Muscle of arm (tissue), 12 donors: Measurements from ENCODE around the gene SYNDIG1L. TPM values are rescaled to one million over a fixed set of nuclear protein-coding genes. Genes with fewer than 3 reads are reported as not detected.
A peak's percentile ranks its signal among the peaks of the same experiment; 100 is the strongest.

Experiments used
- DNase-seq: peaks from one replicate; pipeline ENCODE4 v3.0.0-alpha.2; 2013
- polyA plus RNA-seq, 12 donors: library from polyadenylated mRNA; unstranded; fragments of 120-200 nt; gene quantifications; one replicate each; pipeline ENCODE4 v1.2.1, GENCODE V29; 2013; ENCODE audit not compliant: insufficient read length in 12 of 12

SYNDIG1L gene
- polyA plus RNA-seq, 12 donors = 0.08 to 0.11 TPM; not detected in 10

- DNase-seq = no peak
Measured at GRCh38 chr14:74429991-74430390, 4.0 kb upstream of the SYNDIG1L start.

DNA sequence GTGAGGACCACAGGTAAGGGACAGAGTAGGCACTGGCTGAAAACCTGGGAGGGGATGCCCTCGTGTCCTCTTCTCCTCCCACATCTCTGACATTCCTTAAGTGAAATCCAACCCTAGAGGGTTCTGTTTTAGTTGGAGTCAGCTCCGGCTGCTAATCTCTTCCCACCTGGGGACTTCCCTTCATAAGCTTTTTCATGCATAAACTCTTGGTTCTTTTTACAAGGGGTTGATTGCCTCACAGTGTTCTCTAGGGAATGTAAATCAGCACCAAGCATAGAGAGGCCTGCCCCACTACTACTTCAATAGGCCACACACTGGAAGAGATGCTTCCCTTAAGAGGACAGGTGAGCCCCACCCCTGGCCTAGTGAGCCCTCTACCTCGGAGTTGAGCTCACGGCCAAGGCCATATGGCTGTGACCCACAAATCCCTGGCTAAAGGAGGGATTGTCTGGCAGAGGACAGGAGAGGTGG lies 3.2 kb upstream of the SYNDIG1L start:
- no peak for DNase-seq

DNA sequence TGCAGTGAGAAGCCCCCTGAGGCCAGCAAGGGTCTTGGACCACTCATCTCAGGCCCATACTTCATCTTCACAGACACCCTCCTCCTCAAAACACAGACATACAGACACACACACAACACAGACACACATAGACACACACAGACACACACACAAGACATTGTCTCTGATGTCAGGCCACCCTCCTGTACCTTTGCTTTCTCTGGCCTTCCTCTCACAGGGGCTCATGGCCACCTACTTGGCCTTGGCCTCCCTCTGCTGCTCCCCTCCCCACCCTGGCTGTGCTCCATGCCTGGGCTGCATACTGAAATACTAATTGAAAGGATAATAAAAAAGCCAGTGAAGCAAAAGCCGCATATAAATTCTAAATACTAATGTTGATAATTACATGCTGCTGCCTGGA lies 1.6 kb upstream of the SYNDIG1L start:
- no peak for DNase-seq

DNA sequence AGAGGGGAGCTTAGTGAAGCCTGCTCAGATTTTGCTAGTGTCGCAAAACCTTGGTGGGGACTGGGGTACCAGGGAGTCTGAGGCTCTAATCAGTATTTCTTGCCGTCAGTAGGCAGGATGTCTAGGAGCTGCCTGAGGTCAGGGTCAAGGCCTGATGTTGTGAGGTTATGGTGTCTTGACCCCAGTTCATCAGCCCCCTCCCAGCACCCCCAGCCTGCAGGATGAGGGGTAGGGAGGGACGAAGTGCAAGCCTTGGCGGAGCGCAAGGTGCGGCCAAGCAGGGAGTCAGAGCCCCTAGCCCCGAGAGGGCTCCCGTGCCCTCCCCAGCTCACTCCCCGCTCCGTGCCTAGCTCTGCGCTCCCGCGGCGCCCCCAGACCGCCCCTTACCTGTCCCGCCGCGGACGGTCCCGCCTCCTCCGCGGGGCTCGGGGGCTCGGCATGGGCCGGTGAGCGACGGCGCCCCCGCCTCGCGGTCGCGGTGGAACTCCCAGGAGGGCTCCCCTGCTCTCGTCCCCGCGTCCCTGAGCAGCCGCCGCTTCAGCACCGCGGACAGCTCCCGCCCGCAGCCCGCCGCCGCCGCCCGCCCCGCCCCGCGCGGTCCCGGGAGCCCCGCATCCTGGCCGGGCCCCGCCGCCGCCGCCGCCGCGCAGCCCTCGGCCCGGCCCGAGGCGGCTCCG lies 347 bp downstream of the SYNDIG1L start:
- DNase-seq = peak; percentile 29

- no peak for DNase-seq
Measured at GRCh38 chr14:74424606-74425005, 1.4 kb downstream of the SYNDIG1L start.

GRCh38 chr14:74423246-74423645 lies 2.8 kb downstream of the SYNDIG1L start:
- no peak for DNase-seq

DNA sequence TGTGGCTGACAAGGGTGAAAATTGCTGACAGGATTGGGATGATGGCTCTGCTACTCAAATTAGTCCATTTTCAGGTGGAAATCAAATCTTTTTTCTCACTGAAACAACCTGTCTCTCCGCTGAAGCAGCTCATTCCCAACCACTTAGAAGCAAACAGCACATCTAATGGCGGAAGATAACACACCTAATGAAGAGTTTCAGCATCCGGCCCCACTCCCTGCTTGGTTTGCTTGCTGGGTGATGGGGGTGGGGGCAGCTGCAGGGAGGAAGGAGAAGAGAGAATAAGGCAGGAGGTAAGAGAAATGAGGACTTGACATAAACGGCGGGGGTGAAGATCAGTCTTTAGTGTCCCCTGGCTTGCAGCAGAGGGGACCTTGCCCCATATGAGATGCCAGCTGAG lies 4.0 kb downstream of the SYNDIG1L start:
- DNase-seq = no peak

GRCh38 chr14:74419086-74419485 lies 6.9 kb downstream of the SYNDIG1L start:
- DNase-seq = no peak

DNA sequence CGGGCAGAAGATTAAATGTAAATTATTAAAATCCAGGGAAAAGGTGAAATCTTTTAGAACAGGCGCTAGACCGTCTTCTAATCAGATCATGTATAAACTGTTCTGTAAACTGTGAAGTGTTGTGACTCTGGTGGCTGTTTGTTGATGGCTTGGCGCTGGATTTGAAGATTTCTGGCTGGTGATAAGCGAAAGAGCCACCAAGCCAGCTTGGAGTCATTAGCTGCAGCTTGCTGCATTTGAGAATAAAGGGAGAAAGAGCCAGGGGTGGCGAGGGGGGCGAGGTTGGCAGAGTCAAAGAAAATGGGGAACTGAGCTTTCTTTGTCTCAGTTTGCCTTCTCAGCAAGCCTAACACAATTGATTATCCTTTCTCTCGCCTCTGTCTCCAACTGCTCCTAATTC lies 8.0 kb downstream of the SYNDIG1L start:
- no peak for DNase-seq

- no peak for DNase-seq
Measured at GRCh38 chr14:74417611-74418010, 8.4 kb downstream of the SYNDIG1L start.

DNA sequence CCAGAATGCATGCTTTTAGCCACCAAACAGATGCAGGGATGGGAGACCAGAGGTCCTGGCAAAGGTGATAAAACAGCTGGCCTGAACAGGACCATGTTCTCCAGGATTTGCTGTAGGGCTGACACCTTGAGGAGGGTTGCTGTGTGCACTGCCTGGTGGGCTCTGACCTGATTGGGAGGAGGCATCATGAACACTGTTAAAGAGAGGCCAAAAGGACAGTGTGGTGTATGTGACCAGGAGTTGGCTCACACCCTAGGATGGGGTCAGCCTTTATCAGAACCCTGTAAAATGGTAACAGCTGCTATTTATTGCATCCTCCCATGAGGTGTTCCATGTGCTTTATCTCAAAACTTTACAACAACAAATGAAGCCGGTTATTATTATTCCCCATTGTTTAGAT lies 8.8 kb downstream of the SYNDIG1L start:
- DNase-seq = no peak

DNA sequence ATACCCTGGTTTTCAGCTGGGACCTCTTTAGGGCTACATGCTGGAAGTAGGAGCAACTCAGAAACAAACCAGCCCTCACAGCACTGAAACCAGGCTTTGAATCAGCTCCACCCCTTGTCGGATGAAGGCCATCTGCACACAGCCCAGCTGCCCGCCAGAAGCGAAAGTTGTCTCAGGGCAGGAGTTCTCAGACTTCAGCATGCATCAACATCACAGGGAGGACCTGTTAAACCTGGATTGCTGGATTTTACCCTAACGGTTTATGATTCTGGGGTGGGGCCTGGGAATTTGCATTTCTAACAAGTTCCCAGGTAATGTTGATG lies 10.9 kb downstream of the SYNDIG1L start:
- DNase-seq = no peak

DNA sequence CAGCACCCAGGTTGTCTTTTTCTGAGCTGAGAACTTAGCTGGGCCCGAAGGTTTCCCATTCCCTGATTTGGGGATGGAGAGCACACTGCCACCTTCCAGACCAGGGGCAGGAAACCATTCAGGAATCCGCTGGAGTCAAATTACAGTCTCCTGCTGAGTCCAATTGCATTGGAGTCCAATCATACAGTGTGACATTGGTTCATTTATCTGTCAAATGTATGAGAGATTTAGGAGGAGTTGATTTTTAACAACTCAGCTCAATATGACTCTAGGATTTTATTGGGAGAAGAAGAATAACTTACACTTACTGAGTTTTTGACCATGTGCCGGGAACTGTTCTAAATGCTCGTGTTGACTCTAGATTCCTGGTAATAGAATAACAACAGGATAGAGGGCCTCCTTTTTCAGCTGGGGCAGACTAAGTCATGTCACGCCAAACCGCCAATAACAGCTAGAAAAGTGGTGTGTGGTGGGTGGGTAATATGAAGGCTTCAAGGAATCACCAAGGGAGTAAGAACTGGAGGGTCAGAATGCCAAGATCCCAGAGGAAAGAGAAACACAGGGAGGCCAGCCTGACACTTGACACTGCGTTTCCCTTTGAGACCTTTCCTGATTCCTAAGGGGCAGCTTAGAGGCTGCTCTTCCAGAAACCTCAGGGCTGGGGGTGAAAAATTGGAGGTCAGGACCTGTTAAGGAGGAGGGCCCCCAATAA lies 11.5 kb downstream of the SYNDIG1L start:
- DNase-seq = no peak

GRCh38 chr14:74413627-74414026 lies 12.4 kb downstream of the SYNDIG1L start:
- no peak for DNase-seq

DNA sequence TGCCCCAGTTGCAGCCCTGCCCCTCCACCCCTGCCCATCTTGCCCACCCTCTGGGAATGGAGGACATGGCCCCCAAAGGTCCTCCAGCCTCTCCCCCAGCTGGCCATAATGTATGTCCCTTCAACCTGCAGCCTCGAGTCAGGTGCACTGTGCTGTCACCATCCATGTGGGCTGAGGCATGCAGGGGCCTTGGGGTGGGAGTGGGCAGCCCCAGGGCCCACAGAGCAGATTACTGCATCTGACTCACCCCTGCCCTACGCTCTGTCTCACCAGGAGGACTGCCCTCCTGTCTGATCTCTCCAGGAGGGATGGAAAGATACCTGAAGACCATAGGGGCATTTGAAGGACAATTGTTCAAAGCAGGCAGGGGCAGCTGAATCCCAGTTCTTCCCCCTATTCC lies 13.3 kb downstream of the SYNDIG1L start:
- no peak for DNase-seq

DNA sequence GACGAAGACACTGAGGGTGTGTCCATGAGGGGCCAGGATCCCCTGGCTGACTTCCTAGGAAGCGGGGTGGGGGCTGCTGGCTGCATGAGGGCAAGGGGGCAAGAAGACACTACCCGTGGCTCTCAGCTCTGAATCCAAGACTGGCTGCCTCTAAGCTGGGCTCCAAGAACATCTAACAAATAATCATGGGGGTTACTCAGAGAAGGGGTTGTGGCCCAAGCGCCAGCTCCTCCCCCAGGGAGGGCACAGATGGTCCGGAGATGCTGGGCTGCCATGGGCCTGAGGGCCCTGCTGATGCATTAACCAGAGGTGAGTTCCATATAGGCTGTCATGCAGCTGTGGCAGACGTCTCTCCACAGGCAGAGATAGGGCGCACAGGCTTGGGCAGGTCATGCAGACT lies 14.3 kb downstream of the SYNDIG1L start:
- no peak for DNase-seq

DNA sequence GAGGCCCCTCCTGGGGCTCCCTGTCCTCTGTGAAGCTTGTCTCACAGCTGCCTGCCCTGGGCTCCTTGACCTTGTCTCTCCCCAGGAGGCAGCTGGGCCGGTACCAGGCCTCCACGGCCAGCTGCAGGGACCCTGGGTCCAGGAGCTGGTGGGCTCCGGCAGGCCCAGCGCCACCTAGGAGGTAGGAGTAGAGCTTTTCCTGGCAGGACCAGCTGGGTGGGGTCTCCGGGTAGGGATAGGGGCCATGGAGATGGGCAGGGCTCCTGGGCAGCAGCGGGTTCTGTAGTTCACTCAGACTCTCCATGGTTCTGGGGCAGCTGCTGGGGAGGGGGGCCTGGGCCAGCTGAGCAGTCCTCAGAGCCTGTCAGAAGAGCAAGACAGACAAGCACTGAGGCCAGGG lies 16.6 kb downstream of the SYNDIG1L start:
- no peak for DNase-seq

DNA sequence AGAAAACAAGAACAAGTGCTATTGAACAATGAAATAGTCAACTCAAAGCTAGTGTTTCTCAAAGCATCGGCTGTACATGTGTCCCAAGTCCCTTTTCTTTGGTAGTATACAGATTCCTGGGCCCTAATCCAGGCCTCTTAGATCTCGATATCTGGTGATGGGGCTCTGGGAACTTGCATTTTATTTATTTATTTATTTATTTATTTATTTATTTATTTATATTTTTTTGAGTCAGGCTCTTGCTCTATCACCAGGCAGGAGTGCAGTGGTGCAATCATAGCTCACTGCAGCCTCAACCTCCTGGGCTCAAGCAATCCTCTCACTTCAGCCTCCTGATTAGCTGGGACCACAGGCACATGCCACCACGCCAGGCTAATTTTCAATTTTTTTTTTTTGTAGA lies 17.1 kb downstream of the SYNDIG1L start:
- no peak for DNase-seq

- DNase-seq = no peak
Measured at GRCh38 chr14:74407801-74408154, 18.2 kb downstream of the SYNDIG1L start.

DNA sequence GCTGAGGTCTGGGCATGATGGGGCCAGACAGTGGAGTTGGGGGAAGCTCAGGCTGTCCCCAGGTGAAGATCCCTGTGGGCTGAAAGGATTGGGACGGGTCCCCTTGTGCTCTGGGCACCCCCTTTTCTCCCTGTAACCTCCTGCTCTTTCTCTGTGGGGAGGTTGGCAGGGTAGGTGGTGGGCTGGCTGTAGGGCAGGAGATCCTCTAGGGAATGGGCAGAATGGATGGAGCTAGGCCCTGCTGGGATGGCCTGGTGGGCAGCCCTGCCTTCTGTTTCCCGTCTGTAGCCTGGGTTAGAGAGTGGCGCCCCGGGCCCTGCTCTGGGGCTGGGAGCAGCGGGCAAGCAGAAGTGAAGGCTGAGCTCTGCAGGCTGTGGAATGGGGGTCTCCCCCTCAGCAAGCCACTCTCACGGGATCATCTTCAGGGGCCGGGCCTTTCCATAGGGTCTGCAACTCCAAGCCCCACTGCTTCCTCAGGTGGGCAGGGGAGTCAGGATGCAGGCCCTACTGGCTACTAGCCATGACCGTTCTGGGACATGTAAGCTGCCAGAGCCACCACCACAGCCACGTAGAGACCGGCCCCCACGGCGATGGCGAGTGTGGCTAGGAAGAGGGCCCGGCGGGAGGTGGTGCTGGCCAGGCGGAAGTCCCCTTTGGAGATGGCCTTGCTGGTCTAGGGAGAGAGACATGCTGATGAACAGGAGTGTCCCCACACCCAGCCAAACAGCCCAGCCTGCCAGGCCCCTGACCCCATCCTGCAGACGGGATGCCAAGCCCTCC lies 18.8 kb downstream of the SYNDIG1L start:
- no peak for DNase-seq

DNA sequence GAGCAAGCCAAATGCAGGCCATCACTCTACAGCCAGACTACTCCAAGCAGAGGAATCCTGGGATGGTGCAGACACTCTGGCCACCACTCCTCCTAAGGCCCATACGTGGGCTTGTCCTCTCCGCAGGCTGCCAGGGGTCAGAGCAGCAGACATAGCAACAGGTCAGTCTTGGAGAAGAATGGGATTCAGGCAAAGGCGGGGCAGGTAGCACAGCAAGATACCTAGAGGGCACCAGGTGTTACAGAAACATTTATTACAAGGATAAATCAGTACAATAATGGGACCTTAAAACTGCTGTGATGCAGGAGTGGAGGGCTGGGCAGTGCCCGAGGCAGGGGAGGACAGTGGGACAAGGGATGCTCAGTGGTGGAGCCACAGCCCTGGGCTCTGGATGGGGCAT lies 20.3 kb downstream of the SYNDIG1L start:
- no peak for DNase-seq

DNA sequence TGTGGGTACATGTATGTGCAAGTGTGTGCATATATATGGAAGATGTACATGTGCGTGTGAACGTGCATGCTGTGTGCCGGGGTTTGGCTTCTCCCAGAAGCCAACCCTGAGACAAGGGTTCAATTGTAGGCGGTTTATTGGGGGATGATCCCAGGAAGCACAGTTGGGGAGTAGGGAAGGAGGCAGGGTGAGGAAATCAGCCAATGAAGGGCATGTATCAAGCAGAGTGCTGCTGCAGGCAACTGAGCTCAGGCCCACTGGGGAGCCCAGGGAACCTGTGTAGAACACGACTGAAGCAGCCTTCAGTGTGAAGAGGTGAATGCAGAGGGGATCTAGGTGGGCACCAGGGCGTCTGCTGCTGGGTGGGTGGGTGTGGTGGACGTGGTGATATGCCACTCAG lies 21.6 kb downstream of the SYNDIG1L start:
- no peak for DNase-seq
